Stimulated activated CD8-positive, alpha-beta memory T cell treated with anti-CD3 and anti-CD28 coated beads, Interleukin-12 subunit alpha, Interleukin-12 subunit beta, amount 100 ng/mL, for 4 hours (primary cell): ENCODE data around the gene MPC1.
"Not testable (repeated sequence)": the region's sequence is repeated elsewhere in the genome, so short reads cannot be mapped to it uniquely, and the experiment has no call there.

Experiments used
- DNase-seq: peaks from one replicate; pipeline ENCODE4 v3.0.0-alpha.2; 2020; ENCODE audit warnings: low read depth

The MPC1 gene

DNA sequence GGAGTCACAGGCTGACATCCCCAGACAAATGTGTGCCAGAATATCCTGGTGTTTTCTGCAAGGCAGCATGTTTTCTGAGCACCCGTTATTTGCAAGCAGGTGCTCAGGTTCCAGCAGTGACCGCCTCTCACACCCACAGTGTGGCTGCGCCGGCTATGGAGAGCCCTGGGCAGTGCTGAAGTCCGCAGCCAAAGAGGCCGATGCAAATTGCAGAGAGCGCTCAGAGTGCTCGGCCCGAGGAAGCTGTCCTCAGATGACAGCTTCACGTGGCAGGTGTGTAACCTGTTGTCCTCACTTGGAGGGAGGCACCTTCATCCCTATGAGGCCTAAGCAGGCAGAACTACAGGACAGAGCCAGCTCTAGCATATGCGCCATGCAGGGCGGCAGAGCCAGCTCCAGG lies 23.5 kb upstream of the MPC1 start:
- no peak for DNase-seq

DNA sequence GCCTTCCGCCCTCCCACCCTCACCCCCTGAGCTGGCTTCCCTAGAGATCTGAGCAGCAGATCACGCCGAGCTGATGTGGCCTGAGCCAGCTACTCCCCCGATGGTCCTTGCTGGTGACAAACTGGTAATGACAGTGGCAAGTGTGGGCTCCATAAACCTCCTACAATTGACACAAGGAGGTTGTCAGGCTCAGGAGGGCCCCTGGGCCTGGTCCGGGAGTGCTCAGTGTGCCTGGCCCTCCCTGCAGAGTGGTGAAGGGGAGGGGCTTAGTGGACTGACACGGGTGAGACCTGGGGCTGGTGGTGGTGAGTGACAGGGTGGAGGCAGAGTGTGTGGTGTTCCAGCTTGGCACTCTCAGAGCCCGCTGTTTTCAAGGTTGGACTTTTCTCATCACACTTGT lies 22.6 kb upstream of the MPC1 start:
- no peak for DNase-seq

DNA sequence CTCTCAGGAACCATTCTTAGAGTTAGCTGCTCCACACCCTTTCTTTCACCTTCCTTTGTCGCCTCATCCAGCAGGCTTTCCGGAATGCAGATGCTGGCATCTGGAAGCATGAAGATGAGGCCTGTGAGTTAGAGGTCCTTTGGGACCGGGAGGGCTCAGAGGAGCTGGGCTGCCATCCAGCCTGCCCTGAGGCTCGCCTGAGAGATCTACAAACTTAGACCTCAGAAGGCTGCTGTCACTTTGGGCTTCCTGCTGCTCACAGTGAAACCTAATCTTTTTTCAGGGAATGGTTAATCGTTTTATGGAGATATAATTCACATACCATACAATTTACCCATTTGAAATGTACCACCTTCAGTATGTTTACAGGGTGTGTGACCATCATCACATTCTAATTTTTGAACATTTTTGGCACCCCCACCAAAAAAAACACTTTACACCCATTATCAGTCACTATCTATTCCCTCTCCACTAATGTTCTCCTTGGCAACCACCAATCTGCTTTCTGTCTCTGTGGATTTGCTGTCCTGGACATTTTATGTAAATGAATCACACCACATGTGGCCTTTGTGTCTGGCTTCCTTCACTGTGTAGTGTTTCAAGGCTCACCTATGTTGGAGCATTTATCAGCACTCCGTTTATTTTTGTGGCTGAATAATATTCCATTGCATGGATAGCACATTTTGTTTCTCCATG lies 20.0 kb upstream of the MPC1 start:
- DNase-seq = no peak

DNA sequence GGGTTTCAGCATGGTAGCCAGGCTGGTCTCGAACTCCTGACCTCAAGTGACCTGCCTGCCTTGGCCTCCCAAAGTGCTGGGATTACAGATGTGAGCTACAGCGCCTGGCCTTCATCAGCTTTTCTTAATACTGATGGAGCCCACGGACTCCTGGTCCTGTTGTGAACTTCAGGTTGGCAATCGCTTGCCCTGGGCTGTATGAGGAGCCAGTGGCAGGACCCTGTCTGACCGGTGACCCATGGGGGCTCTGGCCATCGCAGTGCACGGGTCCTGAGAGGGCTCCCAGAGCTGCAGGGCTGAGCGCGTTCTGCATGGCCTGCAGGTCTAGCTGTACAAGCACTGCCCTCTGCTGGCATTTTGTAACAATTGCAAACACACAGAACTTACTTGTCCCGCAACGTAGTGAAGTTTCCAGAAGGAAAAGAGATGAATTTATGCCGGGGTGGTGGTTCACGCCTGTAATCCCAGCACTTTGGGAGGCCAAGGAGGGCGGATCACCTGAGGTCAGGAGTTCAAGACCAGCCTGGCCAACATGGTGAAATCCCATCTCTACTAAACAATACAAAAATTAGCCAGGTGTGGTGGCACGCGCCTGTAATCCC lies 18.0 kb upstream of the MPC1 start:
- DNase-seq = not testable (repeated sequence)

DNA sequence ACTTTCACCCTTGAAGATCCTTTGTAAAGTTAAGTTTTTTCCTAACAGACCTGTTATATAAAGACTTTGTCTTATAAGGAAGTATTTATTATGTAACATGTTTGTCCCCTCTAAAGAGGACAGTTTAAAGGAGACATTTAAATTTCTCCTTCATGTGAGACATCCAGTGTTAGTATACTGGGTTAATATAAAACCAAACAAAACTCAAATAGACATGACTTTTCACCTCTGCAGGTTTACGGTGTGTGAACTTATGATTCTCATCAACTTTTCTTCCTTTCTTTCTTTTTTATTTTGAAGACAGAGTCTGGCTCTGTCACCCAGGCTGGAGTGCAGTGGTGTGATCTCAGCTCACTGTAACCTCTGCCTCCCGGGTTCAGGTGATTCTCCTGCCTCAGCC lies 17.4 kb upstream of the MPC1 start:
- no peak for DNase-seq

DNA sequence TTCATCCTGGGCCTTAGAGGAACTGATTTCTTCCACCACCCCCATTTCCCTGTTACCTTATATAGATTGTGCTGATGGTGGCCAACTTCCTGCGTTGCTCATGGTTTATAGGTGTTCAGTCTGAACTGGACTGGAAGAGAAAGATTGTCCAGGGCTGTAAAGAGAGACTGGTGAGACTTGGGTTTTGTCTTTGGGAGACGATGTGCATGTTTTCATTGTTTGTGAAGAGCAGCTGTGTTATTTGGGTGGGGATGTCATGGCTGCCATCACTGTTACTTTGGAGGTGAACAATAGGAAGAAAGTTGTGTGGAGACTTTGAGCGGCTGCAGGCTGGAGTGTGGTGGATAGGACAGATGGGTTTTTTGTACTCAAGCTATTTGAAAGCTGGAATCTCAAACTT lies 15.6 kb upstream of the MPC1 start:
- no peak for DNase-seq

DNA sequence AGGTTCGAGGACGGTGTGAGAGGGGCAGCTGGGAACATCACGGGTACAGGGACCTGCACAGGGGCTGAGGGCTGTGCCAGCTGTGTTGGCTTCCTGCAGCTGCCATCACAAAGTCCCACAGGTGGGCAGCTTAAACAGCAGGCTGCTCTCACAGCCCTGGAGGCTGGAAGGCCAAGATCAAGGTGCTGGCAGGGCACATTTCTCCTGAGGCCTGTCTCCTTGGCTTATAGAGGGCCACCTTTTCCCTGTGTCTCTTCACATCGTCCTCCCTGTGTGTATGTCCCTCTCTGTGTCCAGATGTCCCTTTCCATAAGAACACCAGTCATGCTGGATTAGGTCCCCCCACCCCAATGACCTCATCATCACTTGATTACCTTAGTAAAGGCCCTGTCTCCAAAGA lies 15.1 kb upstream of the MPC1 start:
- DNase-seq = no peak

DNA sequence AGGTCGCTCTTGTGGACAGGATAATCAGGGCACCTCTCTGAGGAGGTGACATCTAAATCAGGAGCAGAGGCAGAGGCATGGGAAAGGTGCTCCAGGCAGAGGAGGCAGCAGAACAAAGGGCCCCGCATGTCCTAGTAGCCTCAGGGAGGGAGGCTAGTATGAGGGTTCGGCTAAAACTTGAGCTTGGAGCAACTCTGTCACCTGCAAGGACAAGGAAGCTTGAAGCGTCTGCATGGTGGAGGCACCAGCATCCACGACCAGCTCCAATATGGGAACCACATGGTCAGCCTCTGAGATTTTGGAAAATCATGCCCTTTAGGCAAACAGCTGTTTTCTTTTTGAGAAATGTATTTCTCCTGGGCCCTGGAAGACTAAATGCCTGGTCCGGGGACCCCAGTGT lies 13.0 kb upstream of the MPC1 start:
- DNase-seq = no peak

DNA sequence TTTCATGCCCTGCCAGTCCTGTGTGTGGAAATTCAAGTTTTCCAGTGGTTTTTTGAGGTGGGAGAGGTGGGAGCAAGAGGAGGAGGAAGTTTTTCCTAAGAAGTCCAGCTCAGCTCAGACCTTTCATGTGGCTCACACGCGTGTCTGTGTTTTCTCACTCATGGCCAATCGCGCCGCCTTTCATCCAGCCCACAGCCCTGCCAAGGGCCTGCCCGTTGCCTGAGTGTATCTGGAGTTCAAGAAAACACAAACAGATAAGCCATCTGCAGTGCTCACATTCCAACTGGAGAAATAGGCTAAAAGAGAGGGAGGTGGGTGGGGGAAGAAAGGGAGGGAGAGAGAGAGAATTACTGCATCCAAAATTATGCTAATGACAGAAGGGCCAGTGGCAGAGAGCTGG lies 12.6 kb upstream of the MPC1 start:
- no peak for DNase-seq

DNA sequence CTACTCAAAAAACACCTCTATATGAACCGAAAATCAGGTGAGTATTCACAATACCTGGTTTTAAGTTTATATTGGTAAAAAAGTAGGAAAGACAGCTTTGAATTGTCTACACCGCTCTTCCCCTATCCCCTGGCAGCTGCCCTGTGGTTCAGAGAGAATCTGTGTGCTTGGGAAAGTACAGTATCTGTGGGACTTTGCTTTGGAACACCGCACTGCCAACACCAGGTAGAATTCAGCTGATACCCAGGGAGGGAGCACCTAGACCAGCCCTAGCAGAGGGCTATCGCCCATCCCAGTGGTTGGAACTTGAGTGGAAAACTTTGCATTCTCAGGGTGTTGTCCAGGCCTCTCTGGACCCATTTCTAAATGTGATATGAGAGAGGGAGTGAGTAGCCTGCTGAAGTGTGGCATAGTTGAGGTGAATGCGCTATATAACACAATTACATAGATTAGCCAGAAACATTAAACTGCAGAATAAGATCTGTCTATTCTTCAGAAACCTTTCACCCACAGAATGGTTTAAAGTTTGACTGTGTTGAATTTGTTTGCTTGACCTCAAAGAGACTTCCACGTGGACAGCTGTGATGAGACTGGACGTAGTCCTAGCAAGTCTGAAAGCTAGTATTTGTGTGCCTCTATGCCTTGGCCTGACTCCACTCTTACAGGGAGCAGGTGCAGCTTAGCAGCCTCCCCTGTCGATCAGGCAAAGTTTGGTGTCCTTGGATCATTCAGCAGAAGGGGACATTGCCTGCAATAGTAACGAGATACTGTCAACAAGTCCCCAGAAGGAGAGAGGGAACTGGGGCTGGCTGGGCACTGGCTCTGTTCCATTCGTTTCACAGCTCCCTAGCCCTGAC lies 11.5 kb upstream of the MPC1 start:
- no peak for DNase-seq

DNA sequence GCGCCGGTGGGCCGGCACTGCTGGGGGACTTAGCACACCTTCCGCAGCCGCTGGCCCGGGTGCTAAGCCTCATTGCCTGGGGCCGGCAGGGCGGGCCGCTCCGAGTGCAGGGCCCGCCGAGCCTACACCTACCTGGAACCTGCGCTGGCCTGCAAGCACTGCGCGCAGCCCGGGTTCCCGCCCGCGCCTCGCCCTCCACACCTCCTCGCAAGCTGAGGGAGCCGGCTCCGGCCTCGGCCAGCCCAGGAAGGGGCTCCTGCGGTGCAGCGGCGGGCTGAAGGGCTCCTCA lies 10.7 kb upstream of the MPC1 start:
- DNase-seq = no peak

DNA sequence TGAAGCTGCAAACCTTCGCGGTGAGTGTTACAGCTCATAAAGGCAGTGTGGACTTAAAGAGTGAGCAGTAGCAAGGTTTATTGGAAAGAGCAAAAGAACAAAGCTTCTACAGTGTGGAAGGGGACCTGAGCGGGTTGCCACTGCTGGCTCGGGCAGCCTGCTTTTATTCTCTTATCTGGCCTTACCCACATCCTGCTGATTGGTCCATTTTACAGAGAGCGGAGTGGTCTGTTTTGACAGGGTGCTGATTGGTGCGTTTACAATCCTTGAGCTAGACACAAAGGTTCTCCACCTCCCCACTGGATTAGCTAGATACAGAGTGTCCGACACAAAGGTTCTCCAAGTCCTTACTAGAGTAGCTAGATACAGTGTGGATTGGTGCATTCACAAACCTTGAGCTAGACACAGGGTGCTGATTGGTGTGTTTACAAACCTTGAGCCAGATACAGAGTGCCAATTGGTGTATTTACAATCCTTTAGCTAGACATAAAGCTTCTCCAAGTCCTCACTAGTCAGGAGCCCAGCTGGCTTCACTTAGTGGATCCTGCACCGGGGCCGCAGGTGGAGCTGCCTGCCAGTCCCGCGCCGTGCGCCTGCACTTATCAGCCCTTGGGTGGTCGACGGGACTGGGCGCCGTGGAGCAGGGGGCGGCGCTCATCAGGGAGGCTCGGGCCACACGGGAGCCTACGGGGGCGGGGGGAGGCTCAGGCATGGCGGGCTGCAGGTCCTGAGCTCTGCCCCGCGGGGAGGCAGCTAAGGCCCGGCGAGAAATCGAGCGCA lies 10.2 kb upstream of the MPC1 start:
- DNase-seq = not testable (repeated sequence)

DNA sequence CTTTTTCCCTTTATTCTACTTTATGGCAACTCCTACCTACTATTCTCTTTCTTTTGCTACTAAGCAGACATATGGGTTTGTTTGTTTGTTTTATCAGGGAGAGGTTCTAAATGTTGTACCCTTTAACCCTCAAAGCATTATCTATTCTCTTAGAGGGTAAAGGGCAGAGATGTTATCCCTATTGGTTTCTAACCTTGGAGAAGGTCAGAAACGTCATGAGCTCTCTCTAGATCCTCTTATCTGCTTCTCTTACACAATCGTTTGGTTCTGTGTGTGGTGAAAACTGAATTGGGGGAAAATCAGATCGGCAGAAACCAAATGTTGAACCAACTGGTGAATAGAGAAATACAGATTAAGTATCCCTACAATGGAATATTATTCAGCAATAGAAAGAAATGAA lies 6.4 kb upstream of the MPC1 start:
- no peak for DNase-seq

DNA sequence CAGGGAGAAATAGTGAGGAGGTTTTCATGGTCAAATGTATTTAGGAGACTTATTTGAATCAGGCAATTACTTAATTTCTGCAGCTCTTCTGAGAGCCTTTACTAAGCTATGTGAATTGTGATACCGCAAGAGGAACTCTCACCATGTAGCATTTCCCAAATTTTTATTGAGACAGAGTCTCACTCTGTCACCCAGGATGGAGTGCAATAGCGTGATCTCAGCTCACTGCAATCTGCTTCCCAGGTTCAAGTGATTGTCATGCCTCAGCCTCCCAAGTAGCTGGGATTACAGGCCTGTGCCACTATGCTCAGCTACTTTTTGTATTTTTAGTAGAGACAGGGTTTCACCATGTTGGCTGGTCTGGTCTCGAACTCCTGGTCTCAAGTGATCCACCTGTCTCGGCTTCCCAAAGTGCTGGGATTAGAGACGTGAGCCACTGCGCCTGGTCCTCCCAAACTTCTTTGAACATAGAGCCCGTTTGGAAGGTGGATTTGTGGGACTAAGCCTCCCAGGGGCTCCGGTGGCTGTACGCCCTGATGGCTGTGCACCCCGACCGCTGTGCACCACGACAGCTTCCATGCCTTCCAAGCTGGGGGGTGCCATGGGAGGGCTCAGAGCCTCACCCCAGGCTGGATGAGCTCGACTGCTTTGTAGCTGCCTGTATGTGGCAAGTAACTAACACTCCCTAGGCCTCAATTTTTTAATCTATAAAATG lies 5.7 kb upstream of the MPC1 start:
- DNase-seq = no peak

DNA sequence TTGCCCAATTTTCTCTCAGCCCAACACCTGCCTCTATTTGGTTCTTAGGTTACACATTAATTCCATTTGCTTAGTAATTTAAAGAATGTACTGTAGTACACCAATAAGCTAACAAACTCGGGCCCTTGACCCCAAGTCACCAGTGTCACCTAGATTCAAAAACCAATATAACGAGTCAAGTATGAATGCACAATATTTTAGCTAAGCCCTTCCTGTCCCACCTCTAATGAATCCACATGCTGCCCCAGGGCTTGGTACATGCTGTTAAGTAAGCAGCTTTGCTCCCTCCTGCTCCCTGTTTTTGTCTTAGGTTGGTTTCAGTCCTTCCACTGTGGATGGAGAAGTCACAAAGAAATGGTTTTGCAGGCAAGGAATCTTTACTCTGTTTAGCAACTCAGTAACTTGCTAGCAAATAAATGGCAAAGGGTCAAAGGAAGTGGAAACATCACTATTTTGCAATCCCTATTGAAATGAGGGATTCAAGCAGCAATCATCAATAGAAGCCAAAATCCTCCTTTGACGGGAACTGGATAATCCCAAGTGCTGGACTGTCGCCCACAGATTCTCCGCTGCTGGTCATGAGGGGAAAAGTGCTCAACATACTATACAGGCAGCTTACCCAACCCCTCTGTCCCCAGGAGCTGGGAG lies 5.0 kb upstream of the MPC1 start:
- no peak for DNase-seq

DNA sequence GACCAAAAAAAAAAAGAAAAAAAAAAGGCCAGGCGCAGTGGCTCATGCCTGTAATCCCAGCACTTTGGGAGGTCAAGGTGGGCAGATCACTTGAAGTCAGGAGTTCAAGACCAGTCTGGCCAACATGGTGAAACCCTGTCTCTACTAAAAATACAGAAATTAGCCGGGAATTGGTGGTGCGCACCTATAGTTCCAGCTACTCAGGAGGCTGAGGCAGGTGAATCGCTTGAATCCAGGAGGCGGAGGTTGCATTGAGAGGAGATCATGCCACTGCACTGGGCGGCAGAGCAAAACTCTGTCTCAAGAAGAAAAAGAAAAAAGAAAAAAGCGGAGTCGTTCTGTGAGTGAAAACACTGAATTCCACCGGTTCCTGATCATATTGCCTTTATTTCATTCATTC lies 4.4 kb upstream of the MPC1 start:
- not testable (repeated sequence) for DNase-seq

DNA sequence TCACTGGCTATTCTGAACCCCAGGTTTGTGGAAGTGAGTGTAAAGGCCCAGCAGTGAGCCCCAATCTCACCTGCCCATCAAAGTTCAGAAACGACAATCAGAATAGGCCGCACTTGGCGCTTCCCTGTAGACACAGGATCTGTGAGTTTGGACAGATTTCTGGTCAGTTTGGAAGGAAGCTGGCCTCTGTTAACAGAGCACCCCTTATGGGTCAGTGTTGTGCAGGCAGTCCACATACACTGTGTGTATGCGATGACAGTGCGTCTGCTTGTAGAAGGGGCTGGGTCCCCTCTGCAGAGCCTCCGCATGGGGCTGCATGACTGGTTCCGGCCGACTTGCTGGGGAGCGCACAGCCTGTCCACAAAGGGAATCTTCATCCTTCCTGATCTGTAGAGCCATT lies 3.4 kb upstream of the MPC1 start:
- DNase-seq = no peak

DNA sequence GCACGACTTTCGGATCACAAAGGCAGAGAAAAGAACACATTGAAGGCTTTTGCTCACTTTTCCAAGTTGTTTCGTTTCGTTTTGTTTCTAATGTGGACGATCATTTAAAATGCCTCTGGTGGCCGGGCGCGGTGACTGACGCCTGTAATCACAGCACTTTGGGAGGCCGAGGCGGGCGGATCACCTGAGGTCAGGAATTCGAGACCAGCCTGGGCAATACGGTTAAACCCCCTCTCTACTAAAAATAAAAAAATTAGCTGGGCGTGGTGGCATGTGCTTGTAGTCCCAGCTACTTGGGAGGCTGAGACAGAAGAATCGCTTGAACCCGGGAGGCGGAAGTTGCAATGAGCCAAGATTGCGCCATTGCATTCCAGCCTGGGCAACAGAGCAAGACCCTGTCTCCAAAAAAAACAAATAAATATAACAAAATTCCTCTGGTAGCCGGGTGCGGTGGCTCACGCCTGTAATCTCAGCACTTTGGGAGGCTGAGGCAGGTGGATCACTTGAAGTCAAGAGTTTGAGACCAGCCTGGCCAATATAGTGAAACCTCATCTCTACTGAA lies 1.1 kb upstream of the MPC1 start:
- DNase-seq = not testable (repeated sequence)

DNA sequence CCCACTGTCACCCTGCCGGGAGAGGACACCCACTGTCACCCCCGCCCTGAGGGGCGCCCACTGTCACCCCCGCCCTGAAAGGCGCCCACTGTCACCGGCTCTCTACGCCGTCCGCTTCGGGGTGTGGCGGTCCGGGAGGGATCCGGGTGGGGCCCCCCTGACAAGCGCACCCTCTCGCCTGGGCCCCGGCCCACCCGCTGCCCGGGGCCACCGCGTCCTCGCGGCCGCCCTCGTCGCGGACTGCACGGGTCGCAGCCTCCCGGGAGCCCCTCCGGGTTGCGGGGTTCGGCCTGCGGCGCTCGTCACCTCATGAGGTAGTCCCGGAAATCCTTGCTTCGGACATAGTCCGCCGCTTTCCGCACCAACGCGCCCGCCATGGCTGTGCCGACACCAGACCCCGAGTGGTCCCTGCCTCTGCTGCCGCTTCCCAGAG lies 224 bp downstream of the MPC1 start:
- DNase-seq = no peak

DNA sequence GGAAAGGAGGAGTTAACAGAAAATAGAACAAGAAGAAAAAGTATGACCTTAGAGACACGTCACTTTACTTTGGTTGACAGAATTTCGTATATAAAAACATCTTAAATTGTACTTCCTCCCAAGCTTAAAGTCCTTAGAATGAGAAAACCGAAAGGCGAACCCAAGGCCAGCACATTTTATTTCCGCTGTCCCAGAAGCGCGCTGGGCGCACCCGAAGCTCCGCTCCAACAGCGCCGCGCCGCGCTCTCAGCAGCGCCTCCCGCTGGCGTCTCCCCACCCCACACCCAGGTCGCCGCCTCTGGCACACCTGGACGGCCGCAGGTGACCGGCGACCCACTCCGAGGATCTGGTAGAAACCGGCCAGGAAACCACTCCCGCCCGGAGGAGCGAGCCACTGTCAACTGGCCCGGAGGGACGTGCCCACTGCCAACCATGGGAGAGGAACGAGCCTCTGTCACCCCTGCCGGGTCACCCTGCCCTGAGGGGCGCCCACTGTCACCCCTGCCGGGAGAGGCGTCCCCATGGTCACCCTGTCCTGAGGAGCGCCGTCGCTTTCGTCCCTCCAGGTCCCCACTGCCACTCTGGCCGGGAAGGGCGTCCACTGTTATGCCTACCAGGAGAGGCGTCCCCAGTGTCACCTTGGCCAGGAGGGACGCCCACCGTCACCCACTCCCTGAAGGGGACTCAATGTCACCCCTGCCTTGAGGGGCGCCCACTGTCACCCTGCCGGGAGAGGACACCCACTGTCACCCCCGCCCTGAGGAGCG lies 824 bp downstream of the MPC1 start:
- peak; percentile 50 for DNase-seq

DNA sequence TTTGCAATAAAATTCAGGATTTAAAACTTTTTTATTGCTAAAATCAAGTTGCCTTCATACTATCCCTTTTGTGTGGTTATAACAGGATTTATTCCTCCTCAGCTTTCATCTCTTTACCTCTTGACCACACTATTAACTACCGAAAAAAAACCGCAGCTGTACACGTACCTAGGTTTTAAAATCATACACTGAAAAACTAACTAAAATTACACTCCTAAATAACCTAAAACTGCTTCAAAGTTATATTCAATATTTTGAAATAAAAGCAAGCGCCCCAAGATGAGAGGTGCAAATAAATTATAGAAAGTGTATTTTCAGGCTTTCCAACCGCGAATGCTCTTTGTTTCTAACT lies 1.4 kb downstream of the MPC1 start:
- DNase-seq = no peak
